K562 (cell line): ENCODE data around the gene KAT6B. TPM values are rescaled to one million over a fixed set of nuclear protein-coding genes. Genes with fewer than 3 reads are reported as not detected.

ENCODE experiments used
- ATAC-seq: fragments of 200-7000 bp; cut with Tn5 transposase; 3 replicates; pipeline ENCODE4 v1.9.1; 2020; ENCODE audit warnings: moderate library complexity
- BruUV-seq: library from RNA; stranded (reverse); fragments of 400-500 nt; replicated peaks from 2 replicates; lab custom pipeline; 2021; lab: Mats Ljungman, UMichigan
- CTCF ChIA-PET: fragments of 300-600 bp; formaldehyde crosslinking; extraction: SDS; loops from one replicate; lab custom pipeline; 2021; ENCODE audit warnings: low intra/inter-chr PET ratio; lab: Yijun Ruan, JAX
- POLR2A ChIA-PET: fragments of 300-600, 350-650 bp; sonication (Branson Sonifier 250); formaldehyde crosslinking; extraction: SDS; loops from one replicate; lab custom pipeline; 2021; ENCODE audit warnings: antibody characterized with exemption, inconsistent platforms; lab: Yijun Ruan, JAX
- DNase-seq, 4 experiments: peaks; one replicate each; pipeline versions ENCODE4 v3.0.0 to v3.0.0-alpha.2; 2011 to 2018; ENCODE audit warnings: low spot score in 3 of 4, mixed read lengths in 3 of 4; ENCODE audit errors: extremely low read depth in 1 of 4
- FAIRE-seq: peaks from 2 replicates; lab custom pipeline; 2011; peaks lifted over from hg19 to GRCh38; lab: Jason Lieb, UNC
- H2AFZ ChIP-seq: 2 replicates; pipeline ENCODE4 v1.6.0; 2011; ENCODE audit warnings: low read depth, low read length, control low read depth, inconsistent platforms
- H3K27ac ChIP-seq: fragments of 200-600 bp; 3 replicates; pipeline ENCODE4 v1.8.0; 2011; ENCODE audit warnings: low read depth, mild to moderate bottlenecking, control low read depth, inconsistent platforms, low read length, moderate library complexity, mixed read lengths; ENCODE audit errors: extremely low read depth
- H3K27me3 ChIP-seq, 2 experiments: fragments of 300-600 bp in 1 of 2; 2 replicates in 1 of 2; 3 replicates in 1 of 2; pipeline versions ENCODE4 v1.6.0 to v1.8.0; 2011; ENCODE audit warnings: inconsistent platforms in 2 of 2, low read length in 2 of 2, mild to moderate bottlenecking in 1 of 2, mixed read lengths in 1 of 2, moderate library complexity in 1 of 2; ENCODE audit not compliant: control insufficient read depth in 2 of 2, insufficient read depth in 2 of 2
- H3K36me3 ChIP-seq: fragments of 300-600 bp; 3 replicates; pipeline ENCODE4 v1.8.0; 2011; ENCODE audit warnings: mild to moderate bottlenecking, low read length, inconsistent platforms; ENCODE audit not compliant: control insufficient read depth, insufficient read depth
- H3K4me1 ChIP-seq, 2 experiments: fragments of 200-600 bp in 1 of 2; replicated peaks in 1 of 2; 2 replicates in 1 of 2; 3 replicates in 1 of 2; pipeline versions ENCODE4 v1.5.1 to v1.8.0; 2011; ENCODE audit warnings: inconsistent platforms in 2 of 2, low read length in 2 of 2, mild to moderate bottlenecking in 1 of 2, mixed read lengths in 1 of 2, moderate library complexity in 1 of 2; ENCODE audit not compliant: control insufficient read depth in 2 of 2, insufficient read depth in 2 of 2
- H3K4me2 ChIP-seq: 2 replicates; pipeline ENCODE4 v1.6.1; 2011; ENCODE audit warnings: low read length, control low read depth, inconsistent platforms, mixed read lengths; ENCODE audit not compliant: insufficient read depth
- H3K4me3 ChIP-seq: fragments of 200-600 bp; sonication (generic), shearing (Covaris generic); 2 replicates; pipeline ENCODE4 v1.5.1; 2016; ENCODE audit warnings: control low read depth, inconsistent platforms
- H3K79me2 ChIP-seq: fragments of 200-600 bp; 3 replicates; pipeline ENCODE4 v1.8.0; 2011; ENCODE audit warnings: low read length, inconsistent platforms; ENCODE audit not compliant: control insufficient read depth, insufficient read depth
- H3K9ac ChIP-seq, 2 experiments: 2 replicates each; pipeline versions ENCODE4 v1.6.0 to v1.6.1; 2011; ENCODE audit warnings: low read depth in 2 of 2, low read length in 2 of 2, control low read depth in 1 of 2, inconsistent platforms in 1 of 2, mild to moderate bottlenecking in 1 of 2, mixed read lengths in 1 of 2; ENCODE audit not compliant: insufficient read depth in 1 of 2
- H3K9me1 ChIP-seq: one replicate; pipeline ENCODE4 v1.6.0; 2011; ENCODE audit warnings: inconsistent platforms, mild to moderate bottlenecking, low read length, moderate library complexity; ENCODE audit not compliant: control insufficient read depth, insufficient read depth
- H3K9me3 ChIP-seq: replicated peaks from 2 replicates; pipeline ENCODE4 v1.5.1; 2011; ENCODE audit warnings: low read depth, low read length, inconsistent platforms; ENCODE audit not compliant: control insufficient read depth, insufficient read depth
- H4K20me1 ChIP-seq: replicated peaks from 2 replicates; pipeline ENCODE4 v1.6.1; 2011; ENCODE audit warnings: low read length, inconsistent platforms, mixed read lengths; ENCODE audit not compliant: control insufficient read depth, insufficient read depth
- BRF1 ChIP-seq: IDR thresholded peaks from 3 replicates; pipeline ENCODE4 v1.6.1; 2011; ENCODE audit warnings: borderline replicate concordance, mild to moderate bottlenecking; ENCODE audit not compliant: insufficient read length; ENCODE audit errors: extremely low read depth
- CEBPG ChIP-seq, 3 experiments: fragments of 200-800 bp in 1 of 3; sonication (Bioruptor generic) in 1 of 3; sonication (generic) in 1 of 3; formaldehyde crosslinking in 1 of 3; IDR thresholded peaks in 2 of 3; conservative IDR thresholded peaks in 1 of 3; 2 replicates each; pipeline versions ENCODE4 v1.6.1 to v1.8.0; 2016 to 2022; ENCODE audit warnings: missing compliant biosample characterization in 2 of 3, missing genetic modification characterization in 2 of 3, mild to moderate bottlenecking in 1 of 3, missing genetic modification reagents in 1 of 3
- NCOA1 ChIP-seq: fragments of 450-650 bp; IDR thresholded peaks from 2 replicates; pipeline ENCODE4 v1.6.1; 2016; ENCODE audit warnings: low read depth
- USF2 ChIP-seq: sonication (generic); formaldehyde crosslinking; IDR thresholded peaks from 2 replicates; pipeline ENCODE4 v1.5.0; 2020; ENCODE audit warnings: missing genetic modification reagents
- ZNF121 ChIP-seq: sonication (generic); formaldehyde crosslinking; conservative IDR thresholded peaks from 2 replicates; pipeline ENCODE4 v1.8.0; 2022; ENCODE audit warnings: missing genetic modification reagents
- WGBS: fragments of 100-300 bp; shearing (Covaris generic); methylation state at CpG from one replicate; pipeline ENCODE4 v1.1.6; 2016; ENCODE audit warnings: low coverage, mixed read lengths; ENCODE audit not compliant: insufficient coverage; ENCODE audit errors: missing lambda C conversion rate; 5-methylcytosine and 5-hydroxymethylcytosine counted together
- in situ Hi-C: fragments of 300-500 bp; cut with MboI; formaldehyde crosslinking; loops from 4 replicates; pipeline ENCODE4 v1.15.0; 2018; ENCODE audit warnings: inconsistent platforms, mixed read lengths
- intact Hi-C: fragments of 100-400 bp; cut with micrococcal nuclease; formaldehyde crosslinking; loops from 2 replicates; pipeline ENCODE4 v1.14.2; 2022
- polyA plus RNA-seq, 8 experiments: library from polyadenylated mRNA; depleted of rRNA in 4 of 8; stranded (reverse) in 5 of 8; unstranded in 3 of 8; fragments of >200 nt; fragmentation: Nextera tagmentation in 2 of 8; fragmentation: Illumina TruSeq in 1 of 8; extraction: Ambion mirVana in 2 of 8; extraction: Trizol in 1 of 8; gene quantifications; 2 replicates each; pipeline versions ENCODE4 v1.2.1 to v1.2.3, GENCODE V29; 2011 to 2014; ENCODE audit warnings: inconsistent platforms in 1 of 8, missing spikeins in 1 of 8
- total RNA-seq, 7 experiments: library from RNA; depleted of rRNA in 6 of 7; stranded (reverse); fragments of >200 nt in 6 of 7; fragmentation: Illumina TruSeq in 2 of 7; extraction: Trizol in 2 of 7; gene quantifications; 2 replicates each; pipeline versions ENCODE4 v1.2.1 to v1.2.3, GENCODE V29; 2011 to 2021; ENCODE audit warnings: low replicate concordance in 1 of 7
- TF ChIP-seq, protein P1 (sequence below): fragments of 450-650 bp; formaldehyde crosslinking; IDR thresholded peaks from 2 replicates; pipeline ENCODE4 v1.4.0; 2020; ENCODE audit warnings: mild to moderate bottlenecking

Gene KAT6B
- total and polyA plus RNA-seq, 9 of the 15 experiments (the other 6 are each of a cell fraction or from before 2014, with no cell fraction given), result 1.4 to 9.2 (median 6.8) TPM

GRCh38 chr10:74883428-74883827, 57.0 kb downstream of the KAT6B start (continued):
- TF ChIP-seq NCOA1, result no peak
- TF ChIP-seq, all 486 proteins: peak for 0

DNA sequence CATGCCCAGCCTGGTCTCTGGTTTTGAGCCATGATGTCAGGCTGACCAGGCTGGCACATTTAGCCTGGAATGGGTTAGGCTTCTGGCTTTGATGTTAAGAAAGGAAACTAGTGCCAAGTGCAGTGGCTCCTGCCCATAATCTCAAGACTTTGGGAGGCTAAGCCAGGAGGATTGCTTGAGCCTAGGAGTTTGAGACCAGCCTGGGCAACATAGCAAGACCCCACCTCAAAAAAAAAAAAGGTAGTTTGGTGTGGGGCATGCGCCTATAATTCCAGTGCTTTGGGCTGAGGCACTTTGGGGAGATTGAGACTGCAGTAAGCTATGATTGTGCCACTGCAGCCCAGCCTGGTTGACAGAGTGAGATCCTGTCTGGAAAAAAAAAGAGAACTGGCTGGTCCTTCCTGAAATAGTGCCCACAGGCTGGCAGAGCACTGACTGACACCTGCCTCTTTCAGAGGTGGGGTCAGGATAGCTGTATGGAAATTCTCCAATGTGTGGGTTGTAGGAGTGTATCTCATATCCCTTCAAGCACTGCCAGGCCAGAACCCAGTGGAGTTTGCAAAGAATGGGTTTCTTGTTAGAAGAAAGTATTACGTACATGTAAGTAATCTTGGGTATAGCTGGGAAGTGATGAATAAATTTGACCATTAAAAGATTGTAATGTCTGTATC, 61.3 kb downstream of the KAT6B start:
- Histone ChIP-seq H2AFZ (no peak overlapping the region), H3K4me3 (no peak overlapping the region), H3K9me3 (no peaks in the 10 kb centered on the region), H3K27me3 (peaks cover 3 to 4% of the 10 kb centered on the region in 2 experiments; a peak in 2 of 5 replicates), H3K4me1 (no peaks in the 10 kb centered on the region), H3K36me3 (no peaks in the 10 kb centered on the region), H3K27ac (no peak overlapping the region), H3K4me2 (no peak overlapping the region), H3K9me1 (no peaks in the 10 kb centered on the region), H3K9ac (no peak overlapping the region), H4K20me1 (peaks cover 15% of the 10 kb centered on the region), H3K79me2 (no peaks in the 10 kb centered on the region)
- FAIRE-seq (no peak), ATAC-seq (no peak), DNase-seq (no peak)
- TF ChIP-seq USF2 (no peak), CEBPG (CRISPR knock-in tag; IDR thresholded peaks at IDR 0.05) (no peak), CEBPG (tag; conservative IDR thresholded peaks at IDR 0.05 in 1 of 2, IDR thresholded peaks at IDR 0.05 in 1 of 2) (no peak), ZNF121 (CRISPR knock-in tag) (peak; percentile 62), BRF1 (no peak)
- TF ChIP-seq, protein P1, sequence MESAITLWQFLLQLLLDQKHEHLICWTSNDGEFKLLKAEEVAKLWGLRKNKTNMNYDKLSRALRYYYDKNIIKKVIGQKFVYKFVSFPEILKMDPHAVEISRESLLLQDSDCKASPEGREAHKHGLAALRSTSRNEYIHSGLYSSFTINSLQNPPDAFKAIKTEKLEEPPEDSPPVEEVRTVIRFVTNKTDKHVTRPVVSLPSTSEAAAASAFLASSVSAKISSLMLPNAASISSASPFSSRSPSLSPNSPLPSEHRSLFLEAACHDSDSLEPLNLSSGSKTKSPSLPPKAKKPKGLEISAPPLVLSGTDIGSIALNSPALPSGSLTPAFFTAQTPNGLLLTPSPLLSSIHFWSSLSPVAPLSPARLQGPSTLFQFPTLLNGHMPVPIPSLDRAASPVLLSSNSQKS (CRISPR knock-in tag), result no peak
- POLR2A ChIA-PET, result interaction anchor here (0.6 kb wide), 1 partner anchor 202 kb away, joined by 4 read pairs; no protein-coding TSS in a partner anchor
- intact Hi-C loops (no loop called here), in situ Hi-C loops (no loop called here)
- CTCF ChIA-PET, result no interaction called here
- no TSS peak for BruUV-seq
- 22% methylated on average over 2 of the region's 2 CpGs for WGBS
